ENCODE measurements around the gene BEND4.

- TF ChIP-seq CTCF (IDR thresholded peaks at IDR 0.05; ENCODE audit: low read depth, low read length, poor library complexity, severe bottlenecking) (no peak), EZH2phosphoT487 (IDR thresholded peaks at IDR 0.05; ENCODE audit: borderline replicate concordance, low read length) (no peak)
Measured at GRCh38 chr4:42132099-42132498, 20.4 kb downstream of the BEND4 start.

Data from DOHH2 (cell line).